Epithelial cell of proximal tubule (primary cell): Measurements from ENCODE around the gene ARHGAP1. TPM values are rescaled to one million over a fixed set of nuclear protein-coding genes. Genes with fewer than 3 reads are reported as not detected.

ENCODE experiments used
- DNase-seq: peaks from one replicate; pipeline ENCODE4 v3.0.0-alpha.2; 2011; ENCODE audit warnings: low read depth
- H3K4me3 ChIP-seq: 2 replicates; pipeline ENCODE4 v1.5.1; 2011; ENCODE audit warnings: low read depth, mild to moderate bottlenecking, low read length
- CTCF ChIP-seq: conservative IDR thresholded peaks from 2 replicates; pipeline ENCODE4 v1.5.1; 2012; ENCODE audit warnings: low read depth, mild to moderate bottlenecking, low read length
- total RNA-seq: library from RNA; depleted of rRNA; stranded (reverse); fragments of >200 nt; gene quantifications from 2 replicates; pipeline ENCODE4 v1.2.3, GENCODE V29; 2015

ARHGAP1 gene
- total RNA-seq, 1 donor from 2014 or later, result 29.1 TPM

- no peak for DNase-seq
- TF ChIP-seq CTCF, result no peak
- no peak overlapping the region for H3K4me3 ChIP-seq
Observed at GRCh38 chr11:46658259-46658658, 42.2 kb downstream of the ARHGAP1 start.

- DNase-seq, result no peak
- H3K4me3 ChIP-seq, result no peak overlapping the region
- no peak for TF ChIP-seq CTCF
Observed at GRCh38 chr11:46657186-46657585, 43.2 kb downstream of the ARHGAP1 start.

GRCh38 chr11:46655631-46656030, 44.8 kb downstream of the ARHGAP1 start:
- DNase-seq, result no peak
- TF ChIP-seq CTCF, result no peak
- H3K4me3 ChIP-seq, result no peak overlapping the region

GRCh38 chr11:46649180-46649738, 51.2 kb downstream of the ARHGAP1 start:
- no peak overlapping the region for H3K4me3 ChIP-seq
- no peak for TF ChIP-seq CTCF
- DNase-seq, result no peak

GRCh38 chr11:46643986-46644385, 56.4 kb downstream of the ARHGAP1 start:
- no peak for DNase-seq
- TF ChIP-seq CTCF, result no peak
- no peak overlapping the region for H3K4me3 ChIP-seq

- H3K4me3 ChIP-seq, result no peak overlapping the region
- no peak for DNase-seq
- no peak for TF ChIP-seq CTCF
Observed at GRCh38 chr11:46643531-46643930, 56.9 kb downstream of the ARHGAP1 start.

GRCh38 chr11:46642627-46643335, 57.6 kb downstream of the ARHGAP1 start:
- no peak for TF ChIP-seq CTCF
- DNase-seq, result no peak
- no peak overlapping the region for H3K4me3 ChIP-seq
